ENCODE measurements around the gene CABP1.

DNA sequence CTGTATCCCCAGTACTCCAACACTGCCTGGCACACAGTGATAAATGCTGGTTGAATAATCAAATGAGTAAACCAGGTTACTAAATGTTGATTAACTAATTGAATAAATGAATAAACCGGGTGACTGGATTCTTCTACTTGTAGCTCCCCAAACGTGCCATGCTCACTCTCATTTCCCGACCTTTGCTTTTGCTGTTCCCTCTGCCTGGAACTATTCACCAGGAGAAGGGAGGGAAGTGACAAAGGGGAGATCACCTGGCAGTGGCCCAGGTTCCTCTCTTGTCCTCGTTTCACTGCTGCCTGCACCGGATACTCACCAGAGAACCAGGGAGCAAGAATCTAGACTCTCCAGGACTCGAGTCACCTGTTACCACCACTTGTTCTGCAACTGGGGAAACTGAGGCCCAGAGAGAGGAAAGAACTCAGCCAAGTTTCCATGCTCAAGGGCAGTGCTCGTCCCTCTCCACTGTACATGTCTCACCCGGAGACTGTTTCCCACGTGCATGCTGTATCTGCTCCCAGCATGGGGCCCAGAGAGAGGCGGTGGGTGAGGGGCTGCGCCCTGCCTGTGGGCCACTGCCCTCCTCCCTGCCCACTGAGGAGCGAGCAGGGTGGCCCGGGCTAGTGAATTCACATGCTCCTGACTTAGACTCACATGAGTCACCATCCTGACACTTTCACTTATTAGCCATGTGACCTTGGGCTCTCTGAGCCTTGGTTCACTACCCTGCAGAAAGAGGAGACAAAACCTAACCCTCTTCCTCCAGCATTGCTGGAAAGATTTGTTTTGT is 41.6 kb upstream of the CABP1 start:
- TF ChIP-seq, protein P1, sequence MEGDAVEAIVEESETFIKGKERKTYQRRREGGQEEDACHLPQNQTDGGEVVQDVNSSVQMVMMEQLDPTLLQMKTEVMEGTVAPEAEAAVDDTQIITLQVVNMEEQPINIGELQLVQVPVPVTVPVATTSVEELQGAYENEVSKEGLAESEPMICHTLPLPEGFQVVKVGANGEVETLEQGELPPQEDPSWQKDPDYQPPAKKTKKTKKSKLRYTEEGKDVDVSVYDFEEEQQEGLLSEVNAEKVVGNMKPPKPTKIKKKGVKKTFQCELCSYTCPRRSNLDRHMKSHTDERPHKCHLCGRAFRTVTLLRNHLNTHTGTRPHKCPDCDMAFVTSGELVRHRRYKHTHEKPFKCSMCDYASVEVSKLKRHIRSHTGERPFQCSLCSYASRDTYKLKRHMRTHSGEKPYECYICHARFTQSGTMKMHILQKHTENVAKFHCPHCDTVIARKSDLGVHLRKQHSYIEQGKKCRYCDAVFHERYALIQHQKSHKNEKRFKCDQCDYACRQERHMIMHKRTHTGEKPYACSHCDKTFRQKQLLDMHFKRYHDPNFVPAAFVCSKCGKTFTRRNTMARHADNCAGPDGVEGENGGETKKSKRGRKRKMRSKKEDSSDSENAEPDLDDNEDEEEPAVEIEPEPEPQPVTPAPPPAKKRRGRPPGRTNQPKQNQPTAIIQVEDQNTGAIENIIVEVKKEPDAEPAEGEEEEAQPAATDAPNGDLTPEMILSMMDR (conservative IDR thresholded peaks at IDR 0.05; ENCODE audit: low read depth in 2 of 2), result no peak
- TF ChIP-seq EZH2phosphoT487 (IDR thresholded peaks at IDR 0.05; ENCODE audit: unreplicated experiment) (no peak), EZH2 (IDR thresholded peaks at IDR 0.05; ENCODE audit: low read depth, unreplicated experiment) (no peak), JUNB (IDR thresholded peaks at IDR 0.05; ENCODE audit: unreplicated experiment) (no peak), CREB1 (CRISPR knock-in tag; IDR thresholded peaks at IDR 0.05; ENCODE audit: low read depth) (no peak), POLR2AphosphoS5 (IDR thresholded peaks at IDR 0.05; ENCODE audit: low read depth) (no peak), STAT1 (IDR thresholded peaks at IDR 0.05; ENCODE audit: unreplicated experiment) (no peak), ZNF114 (CRISPR knock-in tag; IDR thresholded peaks at IDR 0.05) (no peak)
- TF ChIP-seq, protein P2, sequence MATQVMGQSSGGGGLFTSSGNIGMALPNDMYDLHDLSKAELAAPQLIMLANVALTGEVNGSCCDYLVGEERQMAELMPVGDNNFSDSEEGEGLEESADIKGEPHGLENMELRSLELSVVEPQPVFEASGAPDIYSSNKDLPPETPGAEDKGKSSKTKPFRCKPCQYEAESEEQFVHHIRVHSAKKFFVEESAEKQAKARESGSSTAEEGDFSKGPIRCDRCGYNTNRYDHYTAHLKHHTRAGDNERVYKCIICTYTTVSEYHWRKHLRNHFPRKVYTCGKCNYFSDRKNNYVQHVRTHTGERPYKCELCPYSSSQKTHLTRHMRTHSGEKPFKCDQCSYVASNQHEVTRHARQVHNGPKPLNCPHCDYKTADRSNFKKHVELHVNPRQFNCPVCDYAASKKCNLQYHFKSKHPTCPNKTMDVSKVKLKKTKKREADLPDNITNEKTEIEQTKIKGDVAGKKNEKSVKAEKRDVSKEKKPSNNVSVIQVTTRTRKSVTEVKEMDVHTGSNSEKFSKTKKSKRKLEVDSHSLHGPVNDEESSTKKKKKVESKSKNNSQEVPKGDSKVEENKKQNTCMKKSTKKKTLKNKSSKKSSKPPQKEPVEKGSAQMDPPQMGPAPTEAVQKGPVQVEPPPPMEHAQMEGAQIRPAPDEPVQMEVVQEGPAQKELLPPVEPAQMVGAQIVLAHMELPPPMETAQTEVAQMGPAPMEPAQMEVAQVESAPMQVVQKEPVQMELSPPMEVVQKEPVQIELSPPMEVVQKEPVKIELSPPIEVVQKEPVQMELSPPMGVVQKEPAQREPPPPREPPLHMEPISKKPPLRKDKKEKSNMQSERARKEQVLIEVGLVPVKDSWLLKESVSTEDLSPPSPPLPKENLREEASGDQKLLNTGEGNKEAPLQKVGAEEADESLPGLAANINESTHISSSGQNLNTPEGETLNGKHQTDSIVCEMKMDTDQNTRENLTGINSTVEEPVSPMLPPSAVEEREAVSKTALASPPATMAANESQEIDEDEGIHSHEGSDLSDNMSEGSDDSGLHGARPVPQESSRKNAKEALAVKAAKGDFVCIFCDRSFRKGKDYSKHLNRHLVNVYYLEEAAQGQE (IDR thresholded peaks at IDR 0.05; ENCODE audit: unreplicated experiment), result no peak
- TF ChIP-seq, protein P3, sequence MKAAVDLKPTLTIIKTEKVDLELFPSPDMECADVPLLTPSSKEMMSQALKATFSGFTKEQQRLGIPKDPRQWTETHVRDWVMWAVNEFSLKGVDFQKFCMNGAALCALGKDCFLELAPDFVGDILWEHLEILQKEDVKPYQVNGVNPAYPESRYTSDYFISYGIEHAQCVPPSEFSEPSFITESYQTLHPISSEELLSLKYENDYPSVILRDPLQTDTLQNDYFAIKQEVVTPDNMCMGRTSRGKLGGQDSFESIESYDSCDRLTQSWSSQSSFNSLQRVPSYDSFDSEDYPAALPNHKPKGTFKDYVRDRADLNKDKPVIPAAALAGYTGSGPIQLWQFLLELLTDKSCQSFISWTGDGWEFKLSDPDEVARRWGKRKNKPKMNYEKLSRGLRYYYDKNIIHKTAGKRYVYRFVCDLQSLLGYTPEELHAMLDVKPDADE (IDR thresholded peaks at IDR 0.05), result no peak
- TF ChIP-seq, protein P4, sequence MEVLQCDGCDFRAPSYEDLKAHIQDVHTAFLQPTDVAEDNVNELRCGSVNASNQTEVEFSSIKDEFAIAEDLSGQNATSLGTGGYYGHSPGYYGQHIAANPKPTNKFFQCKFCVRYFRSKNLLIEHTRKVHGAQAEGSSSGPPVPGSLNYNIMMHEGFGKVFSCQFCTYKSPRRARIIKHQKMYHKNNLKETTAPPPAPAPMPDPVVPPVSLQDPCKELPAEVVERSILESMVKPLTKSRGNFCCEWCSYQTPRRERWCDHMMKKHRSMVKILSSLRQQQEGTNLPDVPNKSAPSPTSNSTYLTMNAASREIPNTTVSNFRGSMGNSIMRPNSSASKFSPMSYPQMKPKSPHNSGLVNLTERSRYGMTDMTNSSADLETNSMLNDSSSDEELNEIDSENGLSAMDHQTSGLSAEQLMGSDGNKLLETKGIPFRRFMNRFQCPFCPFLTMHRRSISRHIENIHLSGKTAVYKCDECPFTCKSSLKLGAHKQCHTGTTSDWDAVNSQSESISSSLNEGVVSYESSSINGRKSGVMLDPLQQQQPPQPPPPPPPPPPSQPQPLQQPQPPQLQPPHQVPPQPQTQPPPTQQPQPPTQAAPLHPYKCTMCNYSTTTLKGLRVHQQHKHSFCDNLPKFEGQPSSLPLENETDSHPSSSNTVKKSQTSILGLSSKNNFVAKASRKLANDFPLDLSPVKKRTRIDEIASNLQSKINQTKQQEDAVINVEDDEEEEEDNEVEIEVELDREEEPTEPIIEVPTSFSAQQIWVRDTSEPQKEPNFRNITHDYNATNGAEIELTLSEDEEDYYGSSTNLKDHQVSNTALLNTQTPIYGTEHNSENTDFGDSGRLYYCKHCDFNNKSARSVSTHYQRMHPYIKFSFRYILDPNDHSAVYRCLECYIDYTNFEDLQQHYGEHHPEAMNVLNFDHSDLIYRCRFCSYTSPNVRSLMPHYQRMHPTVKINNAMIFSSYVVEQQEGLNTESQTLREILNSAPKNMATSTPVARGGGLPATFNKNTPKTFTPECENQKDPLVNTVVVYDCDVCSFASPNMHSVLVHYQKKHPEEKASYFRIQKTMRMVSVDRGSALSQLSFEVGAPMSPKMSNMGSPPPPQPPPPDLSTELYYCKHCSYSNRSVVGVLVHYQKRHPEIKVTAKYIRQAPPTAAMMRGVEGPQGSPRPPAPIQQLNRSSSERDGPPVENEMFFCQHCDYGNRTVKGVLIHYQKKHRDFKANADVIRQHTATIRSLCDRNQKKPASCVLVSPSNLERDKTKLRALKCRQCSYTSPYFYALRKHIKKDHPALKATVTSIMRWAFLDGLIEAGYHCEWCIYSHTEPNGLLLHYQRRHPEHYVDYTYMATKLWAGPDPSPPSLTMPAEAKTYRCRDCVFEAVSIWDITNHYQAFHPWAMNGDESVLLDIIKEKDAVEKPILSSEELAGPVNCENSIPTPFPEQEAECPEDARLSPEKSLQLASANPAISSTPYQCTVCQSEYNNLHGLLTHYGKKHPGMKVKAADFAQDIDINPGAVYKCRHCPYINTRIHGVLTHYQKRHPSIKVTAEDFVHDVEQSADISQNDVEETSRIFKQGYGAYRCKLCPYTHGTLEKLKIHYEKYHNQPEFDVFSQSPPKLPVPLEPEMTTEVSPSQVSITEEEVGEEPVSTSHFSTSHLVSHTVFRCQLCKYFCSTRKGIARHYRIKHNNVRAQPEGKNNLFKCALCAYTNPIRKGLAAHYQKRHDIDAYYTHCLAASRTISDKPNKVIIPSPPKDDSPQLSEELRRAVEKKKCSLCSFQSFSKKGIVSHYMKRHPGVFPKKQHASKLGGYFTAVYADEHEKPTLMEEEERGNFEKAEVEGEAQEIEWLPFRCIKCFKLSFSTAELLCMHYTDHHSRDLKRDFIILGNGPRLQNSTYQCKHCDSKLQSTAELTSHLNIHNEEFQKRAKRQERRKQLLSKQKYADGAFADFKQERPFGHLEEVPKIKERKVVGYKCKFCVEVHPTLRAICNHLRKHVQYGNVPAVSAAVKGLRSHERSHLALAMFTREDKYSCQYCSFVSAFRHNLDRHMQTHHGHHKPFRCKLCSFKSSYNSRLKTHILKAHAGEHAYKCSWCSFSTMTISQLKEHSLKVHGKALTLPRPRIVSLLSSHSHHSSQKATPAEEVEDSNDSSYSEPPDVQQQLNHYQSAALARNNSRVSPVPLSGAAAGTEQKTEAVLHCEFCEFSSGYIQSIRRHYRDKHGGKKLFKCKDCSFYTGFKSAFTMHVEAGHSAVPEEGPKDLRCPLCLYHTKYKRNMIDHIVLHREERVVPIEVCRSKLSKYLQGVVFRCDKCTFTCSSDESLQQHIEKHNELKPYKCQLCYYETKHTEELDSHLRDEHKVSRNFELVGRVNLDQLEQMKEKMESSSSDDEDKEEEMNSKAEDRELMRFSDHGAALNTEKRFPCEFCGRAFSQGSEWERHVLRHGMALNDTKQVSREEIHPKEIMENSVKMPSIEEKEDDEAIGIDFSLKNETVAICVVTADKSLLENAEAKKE (CRISPR knock-in tag; IDR thresholded peaks at IDR 0.05), result no peak

Data from GM23338 (cell line).